PC-3 (cell line): ENCODE data around the gene LRRC40.

Experiments
- CTCF ChIP-seq: fragments of 300-600 bp; sonication (generic); conservative IDR thresholded peaks from 2 replicates; pipeline ENCODE4 v1.5.1; 2017; ENCODE audit warnings: antibody characterized with exemption, low read depth, mild to moderate bottlenecking, low read length
- EZH2 ChIP-seq: fragments of 300-600 bp; sonication (generic); IDR thresholded peaks from one replicate; pipeline ENCODE4 v1.6.1; 2017; ENCODE audit warnings: antibody characterized with exemption, mild to moderate bottlenecking, low read length; ENCODE audit not compliant: unreplicated experiment
- EZH2phosphoT487 ChIP-seq: fragments of 300-600 bp; sonication (generic); IDR thresholded peaks from 2 replicates; pipeline ENCODE4 v1.6.1; 2018; ENCODE audit warnings: mild to moderate bottlenecking, antibody characterized with exemption, low read length, borderline replicate concordance

- TF ChIP-seq CTCF = no peak
- TF ChIP-seq EZH2 = no peak
- TF ChIP-seq EZH2phosphoT487 = no peak
Observed at GRCh38 chr1:70101231-70101630, 104.1 kb downstream of the LRRC40 start.
